Measurements from ENCODE around the gene ANKFN1.

ANKFN1 gene

DNA sequence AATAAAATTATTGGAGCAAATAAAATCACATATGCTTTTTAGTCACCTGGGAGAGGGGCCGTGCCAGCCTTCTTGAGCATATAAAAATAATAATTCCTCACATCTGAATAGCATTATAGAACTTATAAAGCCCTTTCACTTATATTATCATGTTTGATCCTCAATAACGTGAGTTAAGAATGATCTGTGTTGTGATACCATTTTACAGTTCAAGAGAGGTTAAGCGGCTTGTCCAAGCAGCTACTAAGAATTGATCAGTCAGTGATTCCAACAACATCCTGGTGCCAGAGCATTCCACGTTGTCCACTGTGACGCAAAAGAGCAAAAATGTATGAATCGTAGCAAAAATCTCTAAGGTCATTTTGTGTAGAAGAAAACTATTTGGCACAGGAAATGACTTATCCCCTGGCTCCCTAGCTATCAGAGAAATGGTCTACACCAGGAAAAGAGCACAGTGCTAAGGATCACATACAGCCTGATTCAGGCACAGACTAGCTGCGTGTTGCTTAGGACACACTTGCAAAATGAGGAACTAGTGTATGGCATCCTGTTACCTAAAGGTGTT lies 33.0 kb downstream of the ANKFN1 start:
- ChIA-PET CTCF (no interaction called here), POLR2A (no interaction called here)
- DNase-seq (ENCODE audit: extremely low spot score), result no peak
- TF ChIP-seq, protein P1, sequence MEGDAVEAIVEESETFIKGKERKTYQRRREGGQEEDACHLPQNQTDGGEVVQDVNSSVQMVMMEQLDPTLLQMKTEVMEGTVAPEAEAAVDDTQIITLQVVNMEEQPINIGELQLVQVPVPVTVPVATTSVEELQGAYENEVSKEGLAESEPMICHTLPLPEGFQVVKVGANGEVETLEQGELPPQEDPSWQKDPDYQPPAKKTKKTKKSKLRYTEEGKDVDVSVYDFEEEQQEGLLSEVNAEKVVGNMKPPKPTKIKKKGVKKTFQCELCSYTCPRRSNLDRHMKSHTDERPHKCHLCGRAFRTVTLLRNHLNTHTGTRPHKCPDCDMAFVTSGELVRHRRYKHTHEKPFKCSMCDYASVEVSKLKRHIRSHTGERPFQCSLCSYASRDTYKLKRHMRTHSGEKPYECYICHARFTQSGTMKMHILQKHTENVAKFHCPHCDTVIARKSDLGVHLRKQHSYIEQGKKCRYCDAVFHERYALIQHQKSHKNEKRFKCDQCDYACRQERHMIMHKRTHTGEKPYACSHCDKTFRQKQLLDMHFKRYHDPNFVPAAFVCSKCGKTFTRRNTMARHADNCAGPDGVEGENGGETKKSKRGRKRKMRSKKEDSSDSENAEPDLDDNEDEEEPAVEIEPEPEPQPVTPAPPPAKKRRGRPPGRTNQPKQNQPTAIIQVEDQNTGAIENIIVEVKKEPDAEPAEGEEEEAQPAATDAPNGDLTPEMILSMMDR (IDR thresholded peaks at IDR 0.05; ENCODE audit: control extremely low read depth, extremely low read depth, low read depth, missing control alignments), result no peak

DNA sequence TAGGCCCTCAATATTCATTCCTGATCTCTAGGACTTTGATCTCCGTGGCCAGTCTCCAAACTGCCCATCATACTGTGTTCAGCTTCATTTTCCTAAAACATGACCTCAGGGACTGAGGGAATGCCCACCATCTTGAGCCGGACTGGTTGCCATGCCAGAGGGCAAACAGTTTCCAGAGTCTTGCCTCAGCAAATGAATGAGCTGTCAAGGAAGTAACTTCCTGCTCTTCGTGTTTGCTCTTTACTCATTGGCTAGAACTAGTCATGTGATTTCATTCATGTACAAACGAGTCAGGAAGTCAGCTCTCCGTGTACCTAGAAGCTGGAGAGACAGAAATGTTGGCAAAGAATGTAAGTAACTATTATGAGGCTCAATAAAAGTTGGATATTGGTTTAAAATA lies 50.2 kb downstream of the ANKFN1 start:
- TF ChIP-seq, protein P1 (IDR thresholded peaks at IDR 0.05; ENCODE audit: control extremely low read depth, extremely low read depth, low read depth, missing control alignments), result no peak
- no peak for DNase-seq (ENCODE audit: extremely low spot score)
- CTCF ChIA-PET, result no interaction called here
- POLR2A ChIA-PET, result no interaction called here

DNA sequence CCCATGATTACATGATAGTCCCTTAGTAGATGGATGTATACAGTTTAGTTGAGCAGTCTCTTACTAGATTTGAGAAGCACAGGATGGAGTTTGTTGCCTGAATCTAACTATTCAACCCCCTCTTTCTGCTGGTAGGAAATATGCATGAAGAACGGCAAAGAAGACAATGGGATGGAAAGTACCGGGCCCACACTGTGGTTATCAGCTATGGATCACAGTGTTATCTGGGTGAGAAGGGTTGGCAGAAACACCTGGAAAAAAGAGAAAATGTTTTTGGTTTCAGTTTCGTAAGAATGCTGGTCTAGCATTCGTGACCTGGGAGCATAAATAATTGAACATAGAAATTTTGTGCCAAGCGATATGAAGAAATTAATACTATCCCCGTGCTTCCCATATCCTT lies 53.1 kb downstream of the ANKFN1 start:
- ChIA-PET CTCF (no interaction called here), POLR2A (no interaction called here)
- TF ChIP-seq, protein P1 (IDR thresholded peaks at IDR 0.05; ENCODE audit: control extremely low read depth, extremely low read depth, low read depth, missing control alignments), result no peak
- no peak for DNase-seq (ENCODE audit: extremely low spot score)

DNA sequence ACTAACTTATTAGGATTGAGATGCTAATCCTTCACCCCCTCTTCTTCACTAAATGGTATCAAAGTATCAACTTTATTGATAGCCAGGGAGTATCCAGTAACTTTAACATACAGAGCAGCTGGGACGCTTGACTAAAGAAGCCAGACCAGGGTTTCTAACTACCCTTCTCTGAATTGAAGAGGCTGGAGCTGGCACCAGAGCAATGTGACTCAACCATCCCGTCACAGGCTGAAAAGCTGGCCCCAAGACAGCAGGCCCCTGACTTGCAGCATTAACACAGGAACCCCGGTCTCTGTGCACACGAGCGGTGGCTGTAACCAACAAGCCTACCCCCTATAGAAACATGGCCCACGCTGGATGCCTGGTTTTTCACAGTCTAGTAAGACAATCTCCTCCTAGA lies 59.8 kb downstream of the ANKFN1 start:
- POLR2A ChIA-PET, result no interaction called here
- TF ChIP-seq, protein P1 (IDR thresholded peaks at IDR 0.05; ENCODE audit: control extremely low read depth, extremely low read depth, low read depth, missing control alignments), result no peak
- no peak for DNase-seq (ENCODE audit: extremely low spot score)
- CTCF ChIA-PET, result interaction anchor here (1.7 kb wide), 2 partner anchors 10 to 13 kb away, joined by 3 to 4 read pairs; no protein-coding TSS in a partner anchor

DNA sequence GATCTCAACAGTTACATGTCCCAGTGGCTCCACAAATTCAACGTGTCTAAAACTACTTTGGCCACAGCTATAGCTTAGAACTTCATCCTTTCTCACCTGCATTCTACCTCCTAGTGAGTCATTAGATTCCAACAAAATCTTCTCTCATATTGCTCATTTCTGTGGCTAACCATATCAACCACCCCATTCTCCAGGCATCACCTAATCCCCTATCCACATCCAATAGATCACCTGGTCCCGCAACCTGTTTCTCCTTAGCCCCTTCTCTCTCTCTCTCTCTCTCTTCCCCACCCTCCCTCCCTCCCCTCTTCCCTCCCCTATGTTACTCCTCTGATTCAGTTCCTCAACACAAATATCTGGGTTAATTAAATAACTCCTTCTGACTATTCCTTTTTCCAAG lies 64.6 kb downstream of the ANKFN1 start:
- POLR2A ChIA-PET, result no interaction called here
- CTCF ChIA-PET, result interaction anchor here (1.0 kb wide), 1 partner anchor 34 kb away, joined by 3 read pairs; no protein-coding TSS in a partner anchor
- DNase-seq (ENCODE audit: extremely low spot score), result no peak
- TF ChIP-seq, protein P1 (IDR thresholded peaks at IDR 0.05; ENCODE audit: control extremely low read depth, extremely low read depth, low read depth, missing control alignments), result no peak

DNA sequence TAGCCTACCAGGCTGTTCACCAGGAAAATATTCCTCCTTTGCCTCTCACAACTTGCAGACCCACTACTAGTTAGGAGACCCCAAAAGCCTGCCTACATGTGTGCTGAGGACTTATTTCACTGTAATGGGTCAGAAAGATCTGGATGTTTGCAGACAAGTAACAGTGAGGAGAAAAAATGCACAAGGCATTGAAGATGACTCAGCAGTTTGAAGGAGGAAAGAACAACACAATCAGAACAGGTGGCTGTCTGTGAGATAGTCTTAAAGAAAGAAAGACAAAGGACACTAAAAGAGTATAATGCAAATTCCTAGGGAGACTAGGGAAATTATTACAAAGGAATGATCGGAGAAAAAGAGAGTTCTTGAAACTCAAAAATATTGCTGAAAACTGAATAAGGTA lies 69.0 kb downstream of the ANKFN1 start:
- ChIA-PET CTCF (interaction anchor here (1.0 kb wide), 1 partner anchor 10 kb away, joined by 4 read pairs; no protein-coding TSS in a partner anchor), POLR2A (no interaction called here)
- TF ChIP-seq, protein P1 (IDR thresholded peaks at IDR 0.05; ENCODE audit: control extremely low read depth, extremely low read depth, low read depth, missing control alignments), result no peak
- DNase-seq (ENCODE audit: extremely low spot score), result no peak
